SW480 (cell line): ENCODE results near the gene IQSEC3.
"Not testable (repeated sequence)": the region's sequence is repeated elsewhere in the genome, so short reads cannot be mapped to it uniquely, and the experiment has no call there.

Source experiments
- DNase-seq: peaks from one replicate; pipeline ENCODE4 v3.0.0-alpha.2; 2016; ENCODE audit warnings: low spot score

Gene IQSEC3

GRCh38 chr12:52902-53734, 13.4 kb upstream of the IQSEC3 start:
- peak; percentile 71 for DNase-seq

- no peak for DNase-seq
Measured at GRCh38 chr12:53735-54730, 12.5 kb upstream of the IQSEC3 start.

DNA sequence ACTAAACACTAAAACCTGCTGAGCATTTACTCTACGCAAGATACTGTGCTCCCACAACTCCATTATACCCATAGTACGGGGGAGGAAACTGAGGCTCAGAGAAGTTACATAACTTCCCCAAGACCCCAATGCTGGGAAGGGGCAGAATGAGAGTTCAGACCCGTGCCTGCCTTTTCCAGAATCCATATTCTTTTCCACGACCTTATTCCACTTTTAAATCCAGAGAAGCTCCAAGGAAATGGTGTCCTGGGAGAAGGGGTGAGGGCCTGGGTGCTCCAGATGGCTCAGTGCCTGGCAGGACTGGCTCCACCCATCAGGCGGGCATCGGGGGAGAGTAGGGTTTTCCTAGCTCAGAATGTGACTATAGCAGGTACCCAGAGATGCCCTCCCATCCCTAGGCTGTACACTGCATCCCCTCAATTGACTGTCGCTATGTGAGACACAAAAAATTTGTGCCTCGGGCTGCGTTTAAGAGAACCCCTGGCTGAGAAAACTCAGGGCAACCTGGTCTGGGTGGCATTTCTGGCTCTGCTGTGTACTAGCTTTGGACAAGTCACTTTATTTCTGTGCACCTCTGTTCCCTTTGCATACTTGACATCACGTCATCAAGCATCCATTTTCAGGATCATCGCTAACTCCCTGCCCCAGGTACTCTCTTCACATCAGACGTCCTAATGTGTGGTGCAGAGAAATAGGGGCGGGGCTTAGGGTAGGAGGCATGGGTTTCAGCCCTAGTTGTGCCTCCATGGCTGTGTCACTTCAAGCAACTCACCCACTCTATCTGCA, 11.6 kb upstream of the IQSEC3 start:
- DNase-seq, result peak; percentile 79

GRCh38 chr12:56683-57346, 9.8 kb upstream of the IQSEC3 start:
- peak; percentile 47 for DNase-seq

DNA sequence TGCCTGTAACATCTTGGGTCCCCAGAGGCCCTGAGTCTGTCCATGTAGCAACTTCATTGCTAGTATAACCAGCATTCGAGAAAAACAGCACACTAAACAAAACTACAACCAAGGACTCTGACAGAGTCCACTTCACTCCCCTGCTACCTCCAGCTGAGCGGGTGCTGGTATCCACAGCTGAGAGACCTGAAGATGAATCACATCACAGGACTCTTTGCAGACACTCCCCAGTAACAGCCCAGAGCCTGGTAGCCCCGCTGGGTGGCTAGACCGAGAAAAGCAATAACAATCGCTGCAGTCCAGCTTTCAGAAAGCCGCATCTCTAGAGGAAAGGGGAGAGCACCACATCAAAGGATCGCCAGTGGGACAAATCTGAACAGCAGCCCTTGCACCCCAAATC, 9.0 kb upstream of the IQSEC3 start:
- DNase-seq, result peak; percentile 35

- DNase-seq, result no peak
Measured at GRCh38 chr12:58832-59231, 7.7 kb upstream of the IQSEC3 start.

DNA sequence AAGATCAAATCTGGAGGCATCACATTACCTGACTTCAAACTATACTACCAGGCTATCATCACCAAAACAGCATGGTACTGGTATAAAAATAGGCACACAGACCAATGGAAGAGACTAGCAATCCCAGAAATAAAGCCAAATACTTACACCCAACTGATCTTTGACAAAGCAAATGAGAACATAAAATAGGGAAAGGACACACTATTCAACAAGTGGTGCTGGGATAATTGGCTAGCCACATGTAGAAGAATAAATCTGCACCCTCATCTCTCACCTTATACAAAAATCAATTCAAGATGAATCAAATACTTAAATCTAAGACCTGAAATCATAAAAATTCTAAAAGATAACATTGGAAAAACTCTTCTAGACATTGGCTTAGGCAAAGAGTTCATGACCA, 4.7 kb upstream of the IQSEC3 start:
- not testable (repeated sequence) for DNase-seq

- not testable (repeated sequence) for DNase-seq
Measured at GRCh38 chr12:65491-66063, 990 bp upstream of the IQSEC3 start.

DNA sequence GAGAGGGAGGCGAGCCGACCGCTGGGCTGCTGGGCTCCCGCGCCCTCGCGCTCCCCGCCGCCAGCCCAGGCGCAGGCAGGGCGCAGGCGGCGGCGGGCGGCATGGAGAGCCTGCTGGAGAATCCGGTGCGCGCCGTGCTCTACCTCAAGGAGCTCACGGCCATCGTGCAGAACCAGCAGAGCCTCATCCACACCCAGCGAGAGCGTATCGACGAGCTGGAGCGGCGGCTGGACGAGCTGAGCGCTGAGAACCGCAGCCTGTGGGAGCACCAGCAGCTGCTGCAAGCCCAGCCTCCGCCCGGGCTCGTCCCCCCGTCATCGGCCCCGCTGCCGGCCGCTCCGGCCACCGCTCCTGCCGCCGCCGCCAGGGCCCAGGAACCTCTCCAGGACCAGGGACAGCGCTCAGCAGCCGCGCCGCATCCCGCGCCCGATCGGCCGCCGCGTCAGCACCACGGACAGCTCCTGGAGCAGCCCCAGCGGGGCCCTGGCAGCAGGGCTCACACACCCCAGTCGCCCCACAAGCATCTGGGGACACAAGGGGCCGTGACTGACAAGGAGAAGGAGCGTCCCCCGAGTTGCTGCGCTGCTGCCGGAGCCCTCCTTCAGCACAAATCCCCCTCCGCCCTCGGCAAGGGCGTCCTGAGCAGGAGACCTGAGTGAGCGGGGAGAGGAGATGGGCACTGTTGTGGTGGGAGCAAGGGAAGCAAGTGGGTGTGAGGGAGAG, 376 bp downstream of the IQSEC3 start:
- DNase-seq, result not testable (repeated sequence)

GRCh38 chr12:69677-70076, 3.1 kb downstream of the IQSEC3 start:
- not testable (repeated sequence) for DNase-seq

- DNase-seq, result not testable (repeated sequence)
Measured at GRCh38 chr12:70541-70940, 4.0 kb downstream of the IQSEC3 start.

- DNase-seq, result not testable (repeated sequence)
Measured at GRCh38 chr12:72018-72417, 5.5 kb downstream of the IQSEC3 start.

- not testable (repeated sequence) for DNase-seq
Measured at GRCh38 chr12:74420-75190, 8.0 kb downstream of the IQSEC3 start.

GRCh38 chr12:75541-75940, 9.0 kb downstream of the IQSEC3 start:
- DNase-seq, result not testable (repeated sequence)

DNA sequence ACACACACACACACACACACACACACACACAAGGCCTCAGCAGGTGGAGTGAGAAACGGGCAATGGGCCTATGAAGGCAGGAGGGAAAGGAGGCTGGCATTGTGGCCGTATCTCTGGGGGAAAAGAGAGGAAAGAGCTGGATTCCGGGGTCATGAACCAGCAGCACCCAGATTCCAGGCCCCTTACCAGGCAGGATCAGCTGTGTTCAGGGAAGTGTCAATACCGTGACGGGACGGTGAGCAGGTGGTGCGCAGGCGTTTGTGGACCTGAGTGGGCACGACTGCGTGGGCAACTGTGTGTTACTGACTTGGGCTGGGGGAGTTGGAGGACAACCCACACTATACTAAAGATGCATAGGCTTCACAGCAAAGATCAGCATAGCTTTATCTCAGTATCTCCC, 9.5 kb downstream of the IQSEC3 start:
- DNase-seq, result not testable (repeated sequence)

DNA sequence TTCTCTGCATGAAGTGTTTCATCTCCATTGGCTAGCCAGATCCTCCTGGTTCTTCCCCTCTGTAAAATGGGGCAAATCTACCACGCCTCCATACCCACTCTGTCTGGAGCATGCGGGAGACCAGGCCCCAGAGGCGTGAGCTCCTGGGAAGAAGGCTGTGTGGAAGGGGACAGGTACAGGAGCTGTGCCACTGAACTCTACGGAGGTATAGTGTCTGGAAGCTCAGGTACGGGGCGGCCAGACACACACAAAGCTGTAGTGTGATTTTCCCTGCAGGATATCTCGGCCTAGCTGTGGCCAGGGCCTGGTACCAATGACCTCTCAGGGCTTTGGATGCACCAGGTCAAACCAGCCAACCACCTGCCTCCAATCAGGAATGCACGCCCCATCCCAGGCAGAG, 10.0 kb downstream of the IQSEC3 start:
- not testable (repeated sequence) for DNase-seq

DNA sequence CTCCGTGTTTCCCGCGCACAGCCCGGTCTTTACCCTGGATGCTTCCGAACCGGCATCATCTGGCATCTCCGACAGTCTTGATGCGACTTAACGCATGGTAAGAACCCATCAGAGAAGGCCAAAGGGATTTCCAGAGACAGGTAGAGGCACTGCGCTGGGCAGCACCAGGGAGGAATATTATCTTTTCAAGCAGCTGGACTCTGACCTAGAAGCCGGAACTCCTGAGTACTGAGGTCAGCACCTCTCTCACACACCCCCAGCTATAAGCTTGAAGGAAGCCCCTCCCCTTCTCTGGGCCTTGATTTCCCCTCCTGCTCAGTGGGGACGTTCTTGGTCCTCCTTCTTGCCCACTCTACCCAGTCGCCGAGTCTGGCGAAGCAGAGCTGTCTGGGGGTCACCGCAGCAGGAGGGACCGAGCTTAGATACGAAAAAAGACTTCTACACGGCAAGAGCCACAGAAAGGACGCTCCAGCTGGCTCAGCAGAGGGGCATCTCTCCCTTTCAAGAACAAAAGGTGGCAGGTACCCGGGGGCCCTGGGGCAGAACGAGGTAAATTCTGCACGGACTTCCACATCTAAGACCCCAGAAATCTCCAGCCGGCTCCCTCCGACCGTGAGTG, 10.6 kb downstream of the IQSEC3 start:
- not testable (repeated sequence) for DNase-seq

DNA sequence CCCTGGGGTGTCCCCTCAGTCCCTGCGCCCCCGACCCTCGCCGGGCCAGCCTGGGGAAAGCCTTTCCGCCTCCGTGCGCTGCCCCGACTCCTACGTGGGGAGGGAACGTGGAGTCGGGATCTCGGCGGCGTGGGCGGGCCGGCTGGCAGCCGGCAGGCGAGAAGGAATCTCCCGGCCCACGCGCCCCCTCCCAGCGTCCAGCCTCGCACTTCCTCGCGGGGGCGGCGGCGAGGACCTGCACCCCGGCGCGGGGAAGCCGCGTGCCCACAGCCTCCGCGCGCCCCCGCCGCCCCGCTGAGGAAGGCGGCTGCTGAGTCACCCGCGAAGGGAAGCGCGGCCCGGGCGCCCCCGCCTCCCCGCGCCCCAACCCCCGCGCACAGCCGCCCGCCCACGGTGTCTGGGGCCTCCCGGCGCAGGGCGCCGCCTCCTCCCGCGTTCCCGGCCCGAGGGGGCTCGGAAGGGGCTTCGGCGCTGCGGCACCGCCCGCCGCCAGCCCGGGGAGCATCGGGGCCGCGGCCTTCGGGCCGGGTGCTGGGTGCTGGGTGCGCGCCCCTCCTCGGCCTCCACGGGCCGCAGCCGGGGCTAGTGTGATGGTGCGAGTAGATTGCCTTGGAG, 11.3 kb downstream of the IQSEC3 start:
- DNase-seq, result not testable (repeated sequence)

DNA sequence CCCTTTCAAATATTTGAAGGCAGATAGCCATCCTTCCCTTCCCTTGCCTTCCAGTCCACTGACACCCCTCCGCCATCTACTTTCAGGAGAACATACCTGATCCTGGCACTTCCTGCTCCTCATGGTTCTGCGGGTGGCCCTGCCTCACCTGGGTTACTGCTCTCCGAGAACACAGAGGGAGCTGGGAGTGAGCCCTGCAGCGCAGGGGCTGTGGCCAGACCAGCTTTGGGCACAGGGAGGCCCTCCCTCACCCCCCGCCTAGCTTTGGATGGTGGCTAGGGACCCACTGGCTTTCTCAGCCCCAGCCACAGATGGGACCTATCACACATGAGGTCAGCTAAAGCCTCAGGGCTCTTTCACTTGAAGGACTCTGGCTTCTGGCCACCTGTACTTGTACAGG, 12.4 kb downstream of the IQSEC3 start:
- no peak for DNase-seq
